NCI-H2081 (cell line): ENCODE results near the gene STXBP6.

Source experiments
- DNase-seq, 2 experiments: peaks; one replicate each; lab custom pipeline; 2025; lab: John Stamatoyannopoulos, UW

Gene STXBP6

DNA sequence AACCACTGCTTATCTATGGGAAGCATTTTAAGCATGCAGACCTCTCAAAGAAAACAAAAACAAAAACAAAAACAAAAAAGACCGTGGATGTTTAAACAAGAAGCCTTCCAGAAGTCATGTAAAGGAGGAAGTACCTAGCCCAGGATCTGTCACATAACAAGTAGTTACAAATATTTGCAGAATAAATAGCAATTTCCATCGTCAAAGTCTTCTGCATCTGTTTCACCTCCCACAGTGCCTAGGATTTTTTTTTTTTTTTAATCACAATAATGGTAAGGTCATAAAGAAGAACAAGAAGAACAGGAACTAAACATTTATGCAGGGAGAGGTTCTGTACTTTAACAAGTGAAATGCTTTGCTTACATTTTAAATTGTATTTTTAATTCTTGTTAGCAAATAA, 2.4 kb upstream of the STXBP6 start:
- no peak for DNase-seq

DNA sequence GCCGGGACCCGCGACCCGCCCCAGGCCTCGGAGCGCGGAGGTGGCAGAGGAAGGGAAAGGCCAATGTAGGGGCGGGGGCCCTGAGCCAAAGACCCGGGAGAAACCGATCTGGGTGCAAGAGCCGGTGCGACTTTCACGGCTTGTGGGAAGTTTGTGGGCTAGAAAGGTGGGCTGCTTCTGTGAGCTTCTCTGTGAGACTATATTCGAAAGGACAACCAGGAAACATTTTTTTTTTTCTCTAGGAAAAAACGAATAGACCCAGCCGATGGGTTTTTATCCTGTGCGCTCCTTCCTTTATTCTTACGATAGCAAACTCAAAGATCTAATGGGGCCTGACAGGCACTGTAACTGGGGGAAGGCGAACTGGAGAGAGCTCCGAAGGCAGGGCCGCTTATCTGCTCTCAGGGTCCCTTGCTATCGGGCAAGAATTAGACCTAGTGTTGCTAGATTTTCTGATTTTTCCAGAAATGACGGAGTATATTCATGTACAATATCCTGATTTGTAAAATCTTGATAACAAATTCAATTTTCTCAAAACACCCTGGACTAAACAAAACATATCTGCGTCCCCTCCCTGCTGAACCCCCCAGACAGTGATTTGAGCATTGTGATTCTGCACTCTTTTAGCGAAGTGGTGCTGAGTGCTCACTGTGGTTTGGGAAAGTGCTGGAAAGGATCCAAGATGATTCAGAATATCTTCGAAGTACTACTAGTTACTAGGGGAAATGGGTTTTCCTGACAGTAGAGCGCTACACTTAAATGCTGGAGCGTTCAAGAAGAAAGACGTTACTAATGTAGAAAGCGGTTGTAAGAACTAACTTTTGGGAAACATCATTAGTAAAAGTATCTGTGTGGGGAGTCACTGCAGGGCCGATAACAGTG, 563 bp upstream of the STXBP6 start:
- no peak for DNase-seq

DNA sequence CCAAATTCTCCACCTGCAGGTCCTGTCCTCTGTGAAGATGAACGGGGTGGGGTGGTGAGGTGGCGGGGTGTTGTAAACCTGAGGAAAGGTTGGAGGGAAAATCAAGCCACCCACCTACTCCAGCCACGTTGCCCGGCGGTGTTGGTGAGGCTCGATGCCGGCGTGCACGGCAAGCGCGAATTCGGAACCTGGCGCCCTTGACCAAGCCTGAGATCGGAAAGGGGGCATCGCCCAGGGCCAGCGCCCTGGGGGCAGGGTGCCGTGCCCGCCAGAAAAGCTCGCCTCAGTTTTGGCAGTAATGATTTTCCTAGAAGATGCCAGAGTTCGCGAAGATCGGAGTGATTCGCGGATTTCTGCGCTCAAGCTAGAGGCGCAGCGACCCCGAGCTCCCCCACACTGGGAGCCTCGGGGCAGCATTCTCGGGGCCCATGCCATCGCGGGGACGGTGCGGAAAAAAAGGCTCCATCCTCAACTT, 817 bp downstream of the STXBP6 start:
- no peak for DNase-seq

DNA sequence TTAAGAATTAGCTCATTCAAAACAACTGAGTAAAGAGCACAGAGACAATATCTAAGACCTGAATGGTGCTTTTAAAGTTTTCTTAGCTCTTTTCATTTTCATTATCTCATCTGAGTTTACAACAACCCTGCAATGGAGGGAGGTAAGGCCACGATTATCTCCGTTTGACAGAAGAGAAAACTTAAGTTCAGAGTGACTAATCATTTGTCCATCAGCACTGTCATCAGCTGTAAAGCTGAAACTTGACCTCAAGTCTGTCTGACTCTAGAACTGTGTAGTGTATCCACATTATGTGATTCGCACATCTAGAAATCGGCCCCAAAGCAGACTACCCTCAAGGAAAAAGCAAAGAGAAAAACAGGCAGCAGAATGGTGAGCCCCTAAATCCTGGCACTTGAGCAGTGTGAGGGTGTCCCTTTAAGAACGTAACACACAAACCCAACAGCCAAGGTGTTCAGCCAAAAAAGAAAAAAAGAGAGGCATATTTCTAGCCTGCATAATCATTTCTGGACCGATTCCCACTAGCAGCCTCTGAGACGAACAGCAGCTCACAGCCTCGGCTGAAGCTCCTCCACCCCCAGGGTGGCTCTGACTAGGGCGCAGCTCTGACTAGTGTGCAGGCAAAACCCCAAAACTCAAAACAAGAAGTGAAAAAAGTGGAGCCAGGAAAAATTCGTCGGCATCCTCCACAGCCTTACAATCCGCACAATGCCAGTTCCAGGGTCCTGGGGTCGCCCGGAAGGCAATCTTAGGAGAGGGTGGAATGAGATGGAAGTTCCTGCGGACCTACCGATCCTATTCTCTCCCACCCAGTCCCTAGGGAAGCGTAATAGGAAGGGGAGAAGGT, 1.6 kb downstream of the STXBP6 start:
- no peak for DNase-seq

DNA sequence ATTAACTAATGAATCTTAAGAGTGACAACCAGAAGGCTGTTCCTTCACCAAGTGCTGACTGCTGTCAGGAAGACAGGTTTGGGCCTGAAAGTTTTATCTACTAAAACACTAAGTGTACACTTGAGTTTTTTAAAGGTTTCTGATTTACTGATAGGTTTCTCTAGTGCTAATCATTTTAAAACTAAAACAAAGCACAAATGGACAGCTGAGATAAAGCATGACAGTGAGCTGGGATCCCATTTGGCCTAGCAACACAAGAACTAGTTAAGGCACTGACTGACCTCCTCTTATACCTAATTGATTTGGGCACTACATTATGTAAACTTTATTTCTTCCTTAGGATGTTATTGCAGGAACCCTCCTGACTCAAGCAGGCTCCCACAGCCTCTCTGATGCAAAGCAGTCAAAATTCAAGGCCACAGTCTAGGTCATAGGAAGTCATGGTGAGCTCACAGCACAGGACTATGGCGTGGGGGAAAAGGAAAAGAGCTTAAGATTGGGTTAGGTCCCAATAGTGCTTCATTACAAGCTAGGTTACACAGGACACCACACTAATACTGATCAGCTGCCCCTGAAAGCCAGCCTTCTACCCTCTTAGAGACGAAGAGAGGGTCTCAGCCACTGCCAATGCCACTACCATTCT, 3.5 kb downstream of the STXBP6 start:
- DNase-seq: no peak

DNA sequence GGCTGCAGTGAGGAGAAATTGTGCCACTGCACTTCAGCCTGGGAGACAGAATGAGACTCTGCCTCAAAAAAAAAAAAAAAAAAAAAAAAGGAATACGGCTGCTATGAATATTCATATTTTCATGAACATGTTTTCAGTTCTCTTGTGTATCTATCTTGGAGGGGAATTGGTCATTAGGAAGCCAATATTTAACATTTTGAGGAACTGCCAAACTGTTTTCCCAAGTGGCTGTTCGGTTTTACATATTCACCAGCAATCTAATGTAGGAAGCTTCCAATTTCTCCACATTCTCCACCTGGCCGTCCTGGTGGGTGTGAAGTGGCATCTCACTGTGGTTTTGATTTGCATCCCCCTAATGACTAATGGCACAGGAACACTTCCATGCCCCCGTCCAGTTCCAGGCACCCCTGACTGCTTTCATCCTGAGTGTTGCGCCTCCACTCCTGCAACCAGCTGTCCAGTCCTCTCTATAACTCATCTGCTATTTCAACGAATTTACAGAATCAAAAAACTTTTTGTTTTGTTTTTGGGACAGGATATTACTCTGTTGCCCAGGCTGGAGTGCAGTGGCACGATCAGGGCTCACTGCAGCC, 5.7 kb downstream of the STXBP6 start:
- no peak for DNase-seq

DNA sequence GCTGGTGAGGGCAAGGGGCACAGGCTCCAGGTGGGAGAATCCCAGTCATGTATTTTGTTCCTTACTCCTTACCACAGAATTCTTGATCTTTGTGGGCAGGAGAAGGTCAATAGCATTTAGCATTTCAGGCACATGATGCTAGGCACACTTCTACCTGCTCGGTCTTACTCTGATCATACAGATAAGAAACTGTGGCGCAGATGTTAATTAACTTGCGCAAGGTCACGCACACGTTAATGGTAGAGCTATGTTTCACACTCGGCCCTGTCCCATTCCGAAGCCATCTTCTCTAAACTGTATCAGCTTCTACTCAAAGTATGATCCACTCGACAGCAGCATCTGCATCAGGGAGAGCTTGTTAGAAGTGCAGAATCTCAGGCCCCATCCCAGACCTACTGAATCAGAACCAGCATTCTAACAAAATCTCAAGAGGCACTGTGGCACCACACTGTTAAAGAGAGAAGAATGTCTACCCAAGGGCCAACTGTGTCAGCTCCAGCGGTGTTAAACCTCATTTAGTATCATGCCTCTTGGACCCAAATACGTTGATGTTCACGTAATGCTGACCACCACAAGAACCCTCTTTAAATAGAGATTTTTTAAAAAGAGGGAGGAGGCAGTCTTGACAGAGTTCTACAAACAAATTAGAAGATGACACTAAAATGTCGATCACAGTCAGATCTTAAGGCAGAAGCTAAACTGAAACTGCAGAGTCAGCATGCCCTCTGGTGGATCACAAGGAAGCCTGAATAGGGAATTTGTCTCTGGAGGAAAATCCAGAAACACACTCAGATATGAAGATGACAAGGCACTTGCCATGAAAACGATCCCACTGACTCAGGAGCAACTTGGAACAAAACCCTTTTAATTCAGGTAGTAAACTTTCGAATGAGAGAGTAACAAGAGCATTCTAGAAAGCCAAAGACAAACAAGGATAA, 7.3 kb downstream of the STXBP6 start:
- no peak for DNase-seq

DNA sequence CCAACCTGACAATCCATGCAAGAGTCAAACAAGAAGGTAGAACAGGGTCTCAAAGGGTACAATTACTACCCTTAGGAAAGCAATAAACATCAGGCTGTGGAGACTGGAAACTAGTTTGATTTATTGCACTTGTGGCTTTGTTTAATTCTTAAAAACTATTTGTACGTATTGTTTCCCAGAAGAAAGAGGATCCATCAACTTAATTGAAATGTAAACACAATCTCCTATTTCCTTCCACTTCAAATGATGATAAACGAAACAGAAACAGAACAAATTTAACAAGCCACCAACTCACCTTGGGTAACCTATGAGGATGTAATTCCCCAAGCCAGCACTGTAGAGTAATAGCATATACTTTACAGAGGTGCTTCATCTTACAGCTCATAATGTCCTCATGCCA, 8.0 kb downstream of the STXBP6 start:
- DNase-seq: peak; percentile 45 to 76

DNA sequence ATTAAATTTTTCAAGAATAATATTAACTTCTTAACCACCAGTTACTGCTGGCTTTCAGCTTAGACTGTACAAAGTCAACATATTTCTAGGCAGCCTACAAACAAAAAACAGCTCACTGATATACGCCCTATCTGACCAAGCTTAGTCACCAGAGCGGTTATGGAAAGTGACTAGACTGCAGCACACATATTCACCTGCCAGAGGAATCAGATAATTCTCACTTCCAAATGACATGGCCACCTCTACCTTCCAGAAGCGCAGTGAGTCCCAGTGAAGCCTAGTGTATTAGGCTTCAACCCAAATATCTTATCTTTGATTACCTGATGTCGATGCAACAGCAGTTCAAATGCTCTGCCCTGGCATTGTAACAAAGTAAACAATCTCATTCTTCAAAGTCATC, 8.5 kb downstream of the STXBP6 start:
- DNase-seq: peak in 1 of 2 experiments; percentile 67

DNA sequence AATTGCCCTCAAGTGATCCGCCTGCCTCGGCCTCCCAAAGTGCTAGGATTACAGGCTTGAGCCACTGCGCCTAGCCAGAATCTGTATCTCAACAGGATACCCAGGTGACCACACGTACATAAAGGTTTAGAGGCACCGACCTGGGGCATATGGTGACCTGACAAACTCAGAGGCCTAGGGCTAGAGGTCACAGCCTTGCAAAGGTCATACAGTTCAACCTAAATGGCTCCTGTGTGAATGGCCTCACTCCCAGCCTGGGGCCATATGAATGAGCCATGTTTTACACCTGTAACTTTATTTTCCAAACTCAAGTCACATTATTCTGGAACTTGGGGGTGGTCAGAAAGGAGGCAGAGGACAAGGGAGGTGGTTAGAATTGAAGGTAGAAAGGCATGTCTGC, 10.0 kb downstream of the STXBP6 start:
- DNase-seq: no peak

DNA sequence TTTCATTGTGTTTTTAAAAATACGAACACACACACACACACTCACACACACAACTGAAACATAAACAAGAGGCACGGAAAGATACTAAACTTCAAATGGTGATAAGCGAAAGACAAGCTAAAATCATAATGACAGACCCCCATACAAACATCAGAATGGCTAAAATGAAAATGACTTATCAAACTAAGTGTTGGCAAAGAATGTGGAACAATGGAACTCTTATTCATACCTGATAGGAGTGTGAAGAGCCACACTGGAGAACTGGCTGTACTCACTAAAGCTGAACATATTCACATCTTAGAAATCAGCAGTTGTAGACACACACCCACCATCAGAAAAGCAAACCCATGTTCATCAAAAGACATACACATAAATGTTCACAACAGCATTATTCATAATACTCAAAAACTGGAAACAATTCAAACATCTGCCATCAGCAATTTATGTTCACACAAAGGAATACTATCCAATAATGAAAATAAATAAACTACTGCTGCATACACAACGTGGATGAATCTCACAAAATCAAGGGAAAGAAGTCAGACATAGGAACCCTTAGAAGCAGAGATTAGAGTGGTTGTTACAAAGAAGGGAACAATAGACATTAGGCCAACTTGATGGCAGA, 11.8 kb downstream of the STXBP6 start:
- DNase-seq: no peak

DNA sequence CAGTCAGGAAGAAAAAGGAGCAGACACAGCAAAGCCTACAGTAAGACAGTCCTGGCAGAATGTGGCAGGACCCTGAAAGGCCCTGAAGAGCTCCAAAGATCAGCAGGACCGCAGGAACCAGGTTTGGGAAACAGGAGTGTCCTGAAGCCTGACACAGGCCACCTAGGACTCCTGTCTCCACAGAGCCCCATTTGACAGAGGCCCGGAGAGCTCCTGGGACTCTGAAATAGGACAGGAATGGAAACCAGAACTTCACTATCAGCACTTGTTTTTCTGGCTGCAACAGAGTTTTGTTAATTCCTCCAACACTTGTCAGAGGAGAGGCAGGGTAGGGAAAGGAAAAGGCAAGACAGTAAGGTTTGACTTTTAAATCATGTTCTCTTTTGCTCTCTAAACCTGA, 12.9 kb downstream of the STXBP6 start:
- DNase-seq: no peak

DNA sequence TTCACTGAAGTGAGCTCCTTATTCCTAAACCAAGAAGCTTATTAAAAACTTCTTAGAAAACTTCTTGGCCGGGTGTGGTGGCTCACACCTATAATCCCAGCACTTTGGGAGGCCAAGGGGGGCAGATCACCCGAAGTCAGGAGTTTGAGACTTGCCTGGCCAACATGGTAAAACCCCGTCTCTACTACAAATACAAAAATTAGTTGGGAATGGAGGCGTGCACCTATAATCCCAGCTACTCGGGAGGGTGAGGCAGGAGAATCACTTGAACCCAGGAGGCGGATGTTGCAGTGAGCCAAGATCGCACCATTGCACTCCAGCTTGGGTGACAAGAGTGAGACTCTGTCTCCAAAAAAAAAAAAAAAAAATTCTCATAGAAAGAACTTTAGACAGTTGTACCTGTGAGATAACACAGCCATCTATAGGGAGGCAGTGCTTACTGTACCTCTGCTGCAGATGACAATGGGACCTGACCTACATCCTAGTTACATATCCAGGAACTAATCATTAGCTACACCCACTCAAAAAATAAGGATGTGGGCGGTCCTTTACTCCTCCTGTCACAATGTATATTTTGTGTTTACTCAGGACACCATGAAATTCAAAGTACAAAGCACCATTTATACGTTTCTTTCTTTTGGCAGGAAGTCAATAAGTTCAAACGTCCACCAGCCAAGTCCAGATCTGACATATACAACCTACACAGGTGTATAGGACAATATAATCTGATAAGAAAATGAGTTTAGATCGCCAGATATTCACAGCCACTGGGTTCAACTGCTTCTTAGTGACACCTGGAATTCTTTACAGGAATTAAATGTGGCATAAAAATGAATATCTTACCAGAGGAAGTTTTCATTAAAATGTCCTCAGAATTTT, 14.9 kb downstream of the STXBP6 start:
- no peak for DNase-seq

DNA sequence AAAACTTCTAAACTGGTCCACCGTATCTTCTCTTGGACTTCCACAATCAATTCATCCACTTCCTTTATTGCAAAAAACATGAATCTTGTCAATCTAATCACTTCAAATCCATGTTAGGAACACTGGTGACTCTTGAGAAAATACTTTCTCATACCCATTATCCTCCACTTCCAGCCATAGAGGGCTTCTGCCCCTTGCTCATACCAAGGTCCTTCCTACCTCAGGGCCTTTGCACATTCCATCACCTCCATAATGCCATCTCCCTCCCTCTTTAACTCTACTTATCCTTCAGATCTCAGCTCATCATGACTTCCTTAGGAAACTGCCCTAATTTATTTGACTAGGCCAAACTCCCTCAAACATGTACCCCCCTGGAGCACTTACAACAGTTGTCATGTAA, 16.6 kb downstream of the STXBP6 start:
- DNase-seq: no peak

DNA sequence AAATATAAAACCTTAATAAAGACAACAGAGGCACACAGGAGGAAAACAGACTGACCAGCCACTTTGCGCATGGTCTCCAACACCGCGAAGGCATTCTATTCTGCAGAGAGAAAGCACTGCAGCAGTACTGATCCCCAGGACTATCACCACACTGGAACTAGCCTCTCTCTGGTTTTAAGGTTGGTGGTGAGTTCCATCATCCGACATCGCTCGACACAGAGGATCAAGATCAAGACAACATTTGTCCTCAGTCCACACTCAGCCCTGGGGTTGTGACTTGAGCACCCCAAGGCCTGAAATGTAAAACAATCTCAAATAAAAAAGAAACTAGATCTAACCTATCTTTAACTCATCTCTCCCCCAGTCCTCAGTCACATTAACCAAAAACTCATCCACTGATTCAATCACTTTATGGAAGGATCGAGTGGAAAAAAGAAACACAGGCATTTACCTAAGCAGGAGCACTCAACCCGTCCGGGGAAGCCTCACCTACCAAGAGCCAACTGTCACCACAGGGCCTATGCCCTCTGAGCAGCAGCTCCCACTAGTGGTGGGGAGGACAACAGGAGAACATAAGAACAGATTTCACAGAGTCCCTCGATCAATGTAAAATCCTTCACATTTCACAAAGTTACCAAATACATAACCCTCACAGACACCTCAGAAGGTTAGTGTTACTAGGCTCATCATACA, 17.7 kb downstream of the STXBP6 start:
- DNase-seq: no peak

DNA sequence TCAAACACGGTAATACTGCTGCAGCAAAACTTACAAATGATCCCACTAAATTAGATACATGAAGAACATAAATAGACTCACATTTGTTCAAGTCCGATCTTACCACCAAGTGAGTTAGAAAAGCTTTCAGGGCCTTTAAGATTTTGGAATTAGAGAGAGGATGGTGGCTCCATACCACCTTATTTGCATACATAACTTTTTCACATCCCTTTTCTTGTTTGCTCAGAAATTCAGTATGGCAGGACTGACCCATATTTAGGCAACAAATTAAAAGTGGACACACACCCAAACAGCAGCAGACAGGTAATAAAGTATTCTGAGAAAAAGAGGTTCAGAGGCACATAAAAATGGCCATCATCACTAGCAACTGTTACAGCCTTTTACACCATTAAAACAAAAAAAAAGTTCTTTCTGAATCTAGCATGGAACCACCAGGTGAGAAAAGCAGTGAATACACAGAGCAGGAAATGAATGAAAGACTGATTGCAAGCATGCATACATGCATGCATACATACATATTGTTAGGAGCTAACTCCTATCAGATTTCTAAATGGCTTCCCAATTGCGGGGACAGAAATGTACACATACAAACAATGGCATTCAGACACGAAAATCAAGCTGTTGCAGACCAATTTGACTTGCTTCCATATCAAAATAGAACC, 23.3 kb downstream of the STXBP6 start:
- no peak for DNase-seq

DNA sequence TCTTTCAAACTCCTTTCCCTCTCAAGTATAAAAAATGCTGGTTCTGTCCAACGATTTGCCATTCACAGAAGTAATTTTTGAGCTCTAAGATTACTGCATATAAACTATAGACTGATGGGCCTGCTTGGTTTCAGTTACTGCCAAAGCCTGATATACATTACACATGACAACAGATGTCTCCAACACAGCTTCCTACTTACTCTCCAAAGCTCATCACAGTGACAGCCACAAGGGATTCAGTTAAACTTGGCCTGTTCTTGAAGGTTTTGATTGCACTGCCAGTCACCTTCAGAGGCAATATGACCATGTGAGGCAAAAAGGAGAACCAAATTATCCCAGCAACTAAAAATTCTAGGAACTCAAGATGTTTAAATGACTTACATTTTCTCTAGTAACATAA, 30.1 kb downstream of the STXBP6 start:
- no peak for DNase-seq

DNA sequence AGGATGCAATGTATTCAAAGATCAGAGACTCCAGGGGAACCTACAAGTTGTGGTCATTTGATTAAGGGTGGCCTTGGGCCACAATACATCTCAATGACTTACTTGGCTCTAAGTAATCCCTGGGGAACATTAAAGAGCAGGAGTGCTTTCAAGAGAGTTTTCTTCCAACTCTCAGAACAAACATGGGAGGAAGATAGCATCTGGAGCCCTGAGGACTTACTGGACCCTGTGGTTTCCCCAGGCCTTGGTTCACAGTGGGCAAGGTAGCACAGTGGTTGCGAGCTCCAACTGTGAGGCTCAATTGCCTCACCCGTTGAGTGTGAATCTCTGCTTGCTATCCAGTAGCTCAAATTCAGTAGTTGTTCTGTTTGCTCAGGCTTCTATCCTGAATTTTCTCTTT, 32.4 kb downstream of the STXBP6 start:
- no peak for DNase-seq
